Activated naive CD4-positive, alpha-beta T cell treated with Interleukin-2 at 50 U/mL for 16 hours (primary cell): ENCODE measurements around the gene SPIN2A.
"Not testable (repeated sequence)": the region's sequence is repeated elsewhere in the genome, so short reads cannot be mapped to it uniquely, and the experiment has no call there.

ENCODE experiments used
- DNase-seq: peaks from one replicate; pipeline ENCODE4 v3.0.0-alpha.2; 2020

SPIN2A gene

GRCh38 chrX:57137073-57137472, at the start of gene SPIN2A:
Gene SPIN2A (minus strand): TSS chrX:57137397. CDS start chrX:57136597, 800 bp downstream.
- not testable (repeated sequence) for DNase-seq

- no peak for DNase-seq
Observed at GRCh38 chrX:57178605-57179004, 41.4 kb upstream of the SPIN2A start.

- no peak for DNase-seq
Observed at GRCh38 chrX:57177070-57177469, 39.9 kb upstream of the SPIN2A start.

GRCh38 chrX:57172544-57172943, 35.3 kb upstream of the SPIN2A start:
- no peak for DNase-seq

GRCh38 chrX:57156397-57157049, 19.3 kb upstream of the SPIN2A start:
- DNase-seq, result no peak

GRCh38 chrX:57155171-57155570, 18.0 kb upstream of the SPIN2A start:
- DNase-seq, result no peak

GRCh38 chrX:57152222-57152621, 15.0 kb upstream of the SPIN2A start:
- DNase-seq, result not testable (repeated sequence)

GRCh38 chrX:57138674-57139073, 1.5 kb upstream of the SPIN2A start:
- no peak for DNase-seq

GRCh38 chrX:57137501-57137900, 304 bp upstream of the SPIN2A start:
- DNase-seq, result no peak

- DNase-seq, result not testable (repeated sequence)
Observed at GRCh38 chrX:57136589-57136988, 608 bp downstream of the SPIN2A start.

GRCh38 chrX:57135287-57135686, 1.9 kb downstream of the SPIN2A start:
- no peak for DNase-seq

- DNase-seq, result no peak
Observed at GRCh38 chrX:57134702-57135101, 2.5 kb downstream of the SPIN2A start.

- DNase-seq, result no peak
Observed at GRCh38 chrX:57133706-57134105, 3.5 kb downstream of the SPIN2A start.

GRCh38 chrX:57133284-57133683, 3.9 kb downstream of the SPIN2A start:
- DNase-seq, result not testable (repeated sequence)

GRCh38 chrX:57132046-57132445, 5.2 kb downstream of the SPIN2A start:
- no peak for DNase-seq

GRCh38 chrX:57121816-57122215, 15.4 kb downstream of the SPIN2A start:
- DNase-seq, result no peak

GRCh38 chrX:57121162-57121755, 15.9 kb downstream of the SPIN2A start, which contains the start of gene SPIN2B:
Gene SPIN2B (minus strand): TSS chrX:57121548.
- peak; percentile 82 for DNase-seq

- DNase-seq, result not testable (repeated sequence)
Observed at GRCh38 chrX:57120619-57121161, 16.5 kb downstream of the SPIN2A start.

GRCh38 chrX:57119416-57119815, 17.8 kb downstream of the SPIN2A start:
- DNase-seq, result no peak

GRCh38 chrX:57117566-57117965, 19.6 kb downstream of the SPIN2A start:
- DNase-seq, result not testable (repeated sequence)

GRCh38 chrX:57104921-57105398, 32.2 kb downstream of the SPIN2A start:
- DNase-seq, result no peak

GRCh38 chrX:57104406-57104805, 32.8 kb downstream of the SPIN2A start:
- no peak for DNase-seq

GRCh38 chrX:57103489-57103888, 33.7 kb downstream of the SPIN2A start:
- no peak for DNase-seq

GRCh38 chrX:57102918-57103317, 34.3 kb downstream of the SPIN2A start:
- not testable (repeated sequence) for DNase-seq
